Activated CD4-positive, alpha-beta T cell treated with anti-CD3 and anti-CD28 coated beads, Interleukin-2, amount 50 U/mL, for 4 hours (primary cell): ENCODE measurements around the gene CTNNB1.

Experiments used
- DNase-seq, 2 experiments: peaks; one replicate each; pipeline ENCODE4 v3.0.0-alpha.2; 2020

The CTNNB1 gene

GRCh38 chr3:41220906-41221677, 21.8 kb downstream of the CTNNB1 start:
- no peak for DNase-seq

GRCh38 chr3:41222012-41222411, 22.7 kb downstream of the CTNNB1 start:
- DNase-seq, result no peak

DNA sequence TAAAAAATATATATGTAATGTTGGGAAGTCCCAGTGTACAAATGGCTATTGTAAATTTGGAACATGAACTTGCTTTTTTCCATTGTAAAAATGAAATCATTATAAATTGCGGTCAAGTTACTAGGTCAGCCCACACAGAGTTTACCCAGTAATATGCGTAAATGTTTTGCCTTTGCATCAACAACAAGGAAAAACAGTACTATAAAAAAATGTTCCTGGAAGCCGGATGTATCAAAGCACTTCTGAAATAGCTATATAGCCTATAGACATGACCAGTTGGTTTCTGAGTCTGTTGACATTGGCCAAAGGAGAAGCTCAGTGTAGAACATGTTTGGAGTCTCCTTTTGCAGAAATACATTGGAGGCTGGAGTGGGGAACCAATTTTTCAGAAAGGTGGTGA, 23.2 kb downstream of the CTNNB1 start:
- no peak for DNase-seq

GRCh38 chr3:41223078-41223477, 23.8 kb downstream of the CTNNB1 start:
- DNase-seq, result no peak

DNA sequence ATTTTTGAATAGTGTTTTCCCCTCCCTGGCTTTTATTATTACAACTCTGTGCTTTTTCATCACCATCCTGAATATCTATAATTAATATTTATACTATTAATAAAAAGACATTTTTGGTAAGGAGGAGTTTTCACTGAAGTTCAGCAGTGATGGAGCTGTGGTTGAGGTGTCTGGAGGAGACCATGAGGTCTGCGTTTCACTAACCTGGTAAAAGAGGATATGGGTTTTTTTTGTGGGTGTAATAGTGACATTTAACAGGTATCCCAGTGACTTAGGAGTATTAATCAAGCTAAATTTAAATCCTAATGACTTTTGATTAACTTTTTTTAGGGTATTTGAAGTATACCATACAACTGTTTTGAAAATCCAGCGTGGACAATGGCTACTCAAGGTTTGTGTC, 24.4 kb downstream of the CTNNB1 start:
- no peak for DNase-seq

- no peak for DNase-seq
Observed at GRCh38 chr3:41224120-41224806, 25.0 kb downstream of the CTNNB1 start.

DNA sequence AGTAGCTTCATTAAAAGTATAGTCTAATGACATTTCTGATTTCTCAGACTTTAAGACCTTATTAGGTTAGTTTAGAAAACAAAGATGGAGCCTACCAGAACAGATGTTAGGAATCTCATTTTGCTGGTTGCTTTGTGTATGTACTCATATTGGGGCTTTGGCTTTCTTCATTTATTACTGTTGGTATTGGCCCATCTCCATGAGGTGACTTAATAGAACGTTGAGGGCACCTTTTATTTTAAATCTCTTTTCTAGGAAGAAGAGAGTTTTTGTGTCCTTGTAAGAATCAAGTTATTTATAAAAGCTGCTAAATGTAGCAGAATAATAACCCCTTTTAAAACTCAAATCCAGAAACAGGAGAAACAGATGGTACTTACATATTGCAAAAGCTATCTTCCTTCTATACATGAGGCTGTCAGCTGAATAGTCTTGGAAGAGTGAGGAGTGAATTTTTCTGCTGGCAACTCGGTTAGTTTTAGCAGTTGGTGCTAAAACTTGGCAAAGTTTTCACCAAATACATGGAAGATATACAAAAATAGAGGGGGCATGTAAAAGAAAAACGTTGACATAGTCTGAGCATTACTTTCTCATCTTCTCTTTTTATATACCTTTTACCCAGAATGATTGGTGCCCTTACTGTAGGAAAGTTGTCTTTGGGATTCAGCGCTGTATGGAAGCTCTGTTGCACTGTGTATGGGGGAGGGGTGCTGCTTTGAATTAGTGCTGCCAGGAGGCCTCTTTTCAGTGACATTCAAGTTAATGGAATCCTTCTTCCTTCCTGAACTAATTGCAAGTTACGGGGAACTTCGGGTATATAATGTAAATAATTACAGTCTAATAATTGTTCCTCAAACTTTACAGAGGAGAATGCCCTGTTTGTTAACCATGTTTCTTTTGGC, 35.8 kb downstream of the CTNNB1 start:
- DNase-seq, result no peak

DNA sequence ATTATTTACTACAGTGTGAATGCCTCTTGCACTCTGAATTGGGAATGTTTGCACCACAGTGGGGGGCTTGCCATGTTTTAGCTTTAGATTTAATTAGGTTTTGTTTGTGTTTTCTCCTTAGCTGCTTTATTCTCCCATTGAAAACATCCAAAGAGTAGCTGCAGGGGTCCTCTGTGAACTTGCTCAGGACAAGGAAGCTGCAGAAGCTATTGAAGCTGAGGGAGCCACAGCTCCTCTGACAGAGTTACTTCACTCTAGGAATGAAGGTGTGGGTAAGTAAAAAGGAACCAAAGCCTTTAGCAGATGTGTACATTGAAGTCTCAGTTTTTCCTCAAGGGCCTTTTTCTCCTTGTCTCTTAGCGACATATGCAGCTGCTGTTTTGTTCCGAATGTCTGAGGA, 36.9 kb downstream of the CTNNB1 start:
- no peak for DNase-seq

GRCh38 chr3:41237907-41238306, 38.6 kb downstream of the CTNNB1 start:
- DNase-seq, result no peak

GRCh38 chr3:41239587-41239986, 40.3 kb downstream of the CTNNB1 start:
- no peak for DNase-seq

DNA sequence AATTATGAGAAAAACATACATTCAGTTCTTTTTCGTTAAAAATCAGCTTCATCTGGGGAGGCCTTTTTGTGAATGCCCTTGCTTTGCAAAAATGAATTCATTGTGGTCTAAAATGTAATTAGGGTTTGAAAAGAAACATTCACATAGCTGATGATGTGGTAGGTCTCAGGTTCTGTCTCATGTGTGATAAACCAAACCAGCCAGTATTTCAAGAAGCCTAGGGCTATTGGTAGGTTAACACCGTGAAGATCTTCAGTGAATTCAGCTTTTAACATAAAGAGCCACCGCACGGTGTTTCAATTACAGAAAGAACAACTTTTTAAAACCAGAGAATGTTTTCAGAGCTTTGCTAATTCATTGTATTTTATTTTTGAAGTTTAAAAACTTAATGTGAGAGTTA, 41.9 kb downstream of the CTNNB1 start:
- DNase-seq, result no peak

- no peak for DNase-seq
Observed at GRCh38 chr3:41241800-41242571, 42.7 kb downstream of the CTNNB1 start.

DNA sequence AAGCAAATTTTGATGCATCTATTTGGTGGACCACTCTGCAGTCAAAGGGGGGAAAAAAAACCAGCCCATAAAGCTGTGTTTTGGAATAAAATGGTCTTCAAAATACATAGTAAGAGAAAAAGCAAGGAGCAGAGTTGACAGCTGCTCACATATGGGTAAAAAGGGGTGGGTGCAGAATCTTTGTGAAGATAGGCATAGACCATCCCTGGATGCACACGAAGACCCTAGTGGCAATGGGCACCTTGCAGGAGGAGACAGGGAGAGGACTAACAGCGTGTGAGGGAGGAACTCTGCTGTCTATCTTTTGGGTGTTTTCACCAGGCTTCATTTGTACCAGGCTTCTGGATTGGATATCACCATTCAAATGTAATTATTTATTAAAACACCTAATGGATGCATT, 43.9 kb downstream of the CTNNB1 start:
- no peak for DNase-seq

- no peak for DNase-seq
Observed at GRCh38 chr3:41244620-41245336, 45.5 kb downstream of the CTNNB1 start.

- DNase-seq, result no peak
Observed at GRCh38 chr3:41247055-41248004, 48.0 kb downstream of the CTNNB1 start.

DNA sequence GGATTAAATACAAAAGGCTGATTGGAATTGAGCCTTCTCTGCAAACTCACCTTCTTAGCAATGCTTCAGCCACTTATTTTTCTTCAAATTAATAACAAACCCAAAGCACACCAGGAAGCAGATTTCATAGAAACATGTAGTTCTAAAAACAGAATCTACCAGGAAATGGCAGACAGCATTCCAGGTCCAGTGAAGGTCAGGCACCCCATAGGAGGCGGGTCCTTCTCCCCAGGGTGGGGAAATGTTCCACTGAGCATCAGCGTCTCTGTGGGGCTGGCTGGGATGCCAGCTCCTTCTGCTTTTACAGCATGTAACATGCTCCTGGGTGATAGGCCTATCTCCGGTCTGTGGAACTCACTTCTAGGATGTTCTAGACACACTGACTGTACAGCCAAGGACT, 49.2 kb downstream of the CTNNB1 start:
- no peak for DNase-seq

- DNase-seq, result no peak
Observed at GRCh38 chr3:41249318-41249717, 50.0 kb downstream of the CTNNB1 start.

GRCh38 chr3:41250825-41251224, 51.5 kb downstream of the CTNNB1 start:
- no peak for DNase-seq

DNA sequence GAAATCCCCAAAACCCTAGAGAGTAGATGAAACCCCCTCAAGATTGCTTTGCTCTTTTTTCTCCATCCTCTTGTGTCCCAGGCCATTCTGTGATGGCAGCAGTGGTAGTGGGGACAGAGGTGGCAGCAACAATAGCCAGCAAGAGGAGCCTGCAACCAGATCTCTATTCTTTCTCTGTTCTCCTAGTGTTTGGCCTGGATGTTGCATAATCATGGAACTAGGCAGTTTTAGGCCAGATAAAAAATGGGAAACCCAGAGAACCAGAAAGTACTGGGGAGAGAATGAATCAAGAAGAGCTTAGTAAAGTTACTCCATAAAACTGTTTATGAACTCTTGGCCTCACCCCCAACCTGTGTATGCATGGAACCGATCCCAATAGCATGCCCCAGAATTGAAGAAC, 52.3 kb downstream of the CTNNB1 start:
- no peak for DNase-seq

DNA sequence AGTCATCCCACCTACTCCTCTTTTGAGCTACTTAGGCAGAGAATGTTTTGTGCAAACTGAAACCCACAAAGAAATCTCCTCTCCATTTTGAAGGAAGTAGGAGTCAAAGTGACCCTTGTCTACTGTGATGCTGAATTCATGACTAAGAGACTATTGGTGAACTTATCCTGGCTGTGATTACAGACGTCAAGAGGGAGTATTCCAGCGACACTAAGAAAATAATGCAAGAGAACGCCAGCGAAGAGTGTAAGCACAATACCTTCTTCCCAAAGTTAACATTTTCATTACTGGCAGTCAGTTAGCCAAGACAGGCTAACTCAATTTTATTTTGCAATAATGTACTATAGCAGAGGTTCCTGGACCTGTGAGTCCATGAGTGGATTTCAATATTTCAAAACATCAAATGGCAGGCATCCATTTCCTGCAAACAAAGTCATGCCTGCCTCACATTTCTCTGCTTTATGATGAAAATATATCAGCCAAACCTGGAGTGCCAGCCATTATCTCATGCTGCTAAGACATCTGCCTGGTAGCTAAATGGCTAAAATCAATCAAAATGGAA, 59.0 kb downstream of the CTNNB1 start:
- DNase-seq, result no peak
